Measurements from ENCODE around the gene MTERF2. TPM values are rescaled to one million over a fixed set of nuclear protein-coding genes. Genes with fewer than 3 reads are reported as not detected.

MTERF2 gene
- total and polyA plus RNA-seq, 10 of the 15 experiments (the other 5 are each of a cell fraction or from before 2014, with no cell fraction given), result 2.1 to 9.8 (median 6.7) TPM

DNA sequence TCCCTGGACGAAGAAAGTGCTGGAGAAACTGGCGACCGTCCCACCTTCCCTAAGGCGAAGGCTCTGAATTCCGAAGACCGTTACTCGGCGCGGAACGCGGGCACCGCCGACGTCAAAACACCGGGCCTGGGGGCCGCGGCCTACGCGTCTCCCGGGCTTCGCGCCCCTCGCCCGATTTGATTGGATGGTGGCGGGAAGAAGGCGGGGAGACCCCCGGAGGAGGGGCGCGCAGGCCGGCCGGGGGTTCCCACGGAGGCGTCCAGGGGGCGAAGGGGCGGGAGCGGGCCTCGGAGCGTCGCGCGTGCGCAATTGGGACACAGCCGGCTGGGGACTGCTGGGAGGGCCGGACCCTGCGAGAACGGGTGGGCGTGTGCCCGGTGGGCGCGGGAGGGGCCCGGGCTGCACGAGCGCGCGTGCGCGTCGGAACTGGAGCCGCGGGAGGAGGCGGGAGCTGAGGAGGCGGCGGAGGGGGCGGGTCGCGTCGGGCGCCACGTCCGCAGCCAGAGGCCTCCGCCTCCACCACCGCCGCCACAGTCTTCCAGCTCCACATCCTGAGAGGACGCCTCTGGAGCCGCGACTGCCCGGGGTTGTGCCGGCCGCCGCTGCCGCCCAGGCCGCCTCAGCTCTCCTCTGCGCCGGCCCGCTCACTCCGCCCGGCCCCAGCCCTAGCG lies 31.4 kb downstream of the MTERF2 start, which contains the start of gene TMEM263 (continued):
- TF ChIP-seq TCF12 (IDR thresholded peaks at IDR 0.05; ENCODE audit: low read depth, low read length), result peak; percentile 51; the same call in 1 of the 2 replicates
- TF ChIP-seq, protein P1, sequence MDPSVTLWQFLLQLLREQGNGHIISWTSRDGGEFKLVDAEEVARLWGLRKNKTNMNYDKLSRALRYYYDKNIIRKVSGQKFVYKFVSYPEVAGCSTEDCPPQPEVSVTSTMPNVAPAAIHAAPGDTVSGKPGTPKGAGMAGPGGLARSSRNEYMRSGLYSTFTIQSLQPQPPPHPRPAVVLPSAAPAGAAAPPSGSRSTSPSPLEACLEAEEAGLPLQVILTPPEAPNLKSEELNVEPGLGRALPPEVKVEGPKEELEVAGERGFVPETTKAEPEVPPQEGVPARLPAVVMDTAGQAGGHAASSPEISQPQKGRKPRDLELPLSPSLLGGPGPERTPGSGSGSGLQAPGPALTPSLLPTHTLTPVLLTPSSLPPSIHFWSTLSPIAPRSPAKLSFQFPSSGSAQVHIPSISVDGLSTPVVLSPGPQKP (IDR thresholded peaks at IDR 0.05; ENCODE audit: low read depth, low read length), result no peak
- TF ChIP-seq MTA2 (IDR thresholded peaks at IDR 0.05; ENCODE audit: low read depth), result no peak
- peak; percentile 4; the same call in 1 of the 2 replicates for TF ChIP-seq CREM (IDR thresholded peaks at IDR 0.05; ENCODE audit: low read depth)
- TF ChIP-seq TAF1 (IDR thresholded peaks at IDR 0.05; ENCODE audit: borderline replicate concordance, low read depth, low read length), result peak; percentile 68; the same call in 1 of the 2 replicates
- TF ChIP-seq HDGF (IDR thresholded peaks at IDR 0.05), result 0 out of 2 replicates have a peak, but pooled peaks have one; percentile 58
- 0 out of 2 replicates have a peak, but pooled peaks have one; percentile 12 for TF ChIP-seq SIN3A (IDR thresholded peaks at IDR 0.05; ENCODE audit: low read depth, low read length)
- TF ChIP-seq, protein P2, sequence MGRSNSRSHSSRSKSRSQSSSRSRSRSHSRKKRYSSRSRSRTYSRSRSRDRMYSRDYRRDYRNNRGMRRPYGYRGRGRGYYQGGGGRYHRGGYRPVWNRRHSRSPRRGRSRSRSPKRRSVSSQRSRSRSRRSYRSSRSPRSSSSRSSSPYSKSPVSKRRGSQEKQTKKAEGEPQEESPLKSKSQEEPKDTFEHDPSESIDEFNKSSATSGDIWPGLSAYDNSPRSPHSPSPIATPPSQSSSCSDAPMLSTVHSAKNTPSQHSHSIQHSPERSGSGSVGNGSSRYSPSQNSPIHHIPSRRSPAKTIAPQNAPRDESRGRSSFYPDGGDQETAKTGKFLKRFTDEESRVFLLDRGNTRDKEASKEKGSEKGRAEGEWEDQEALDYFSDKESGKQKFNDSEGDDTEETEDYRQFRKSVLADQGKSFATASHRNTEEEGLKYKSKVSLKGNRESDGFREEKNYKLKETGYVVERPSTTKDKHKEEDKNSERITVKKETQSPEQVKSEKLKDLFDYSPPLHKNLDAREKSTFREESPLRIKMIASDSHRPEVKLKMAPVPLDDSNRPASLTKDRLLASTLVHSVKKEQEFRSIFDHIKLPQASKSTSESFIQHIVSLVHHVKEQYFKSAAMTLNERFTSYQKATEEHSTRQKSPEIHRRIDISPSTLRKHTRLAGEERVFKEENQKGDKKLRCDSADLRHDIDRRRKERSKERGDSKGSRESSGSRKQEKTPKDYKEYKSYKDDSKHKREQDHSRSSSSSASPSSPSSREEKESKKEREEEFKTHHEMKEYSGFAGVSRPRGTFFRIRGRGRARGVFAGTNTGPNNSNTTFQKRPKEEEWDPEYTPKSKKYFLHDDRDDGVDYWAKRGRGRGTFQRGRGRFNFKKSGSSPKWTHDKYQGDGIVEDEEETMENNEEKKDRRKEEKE (IDR thresholded peaks at IDR 0.05), result 0 out of 2 replicates have a peak, but pooled peaks have one; percentile 34
- TF ChIP-seq WRNIP1 (IDR thresholded peaks at IDR 0.05; ENCODE audit: borderline replicate concordance, low read depth, low read length), result no peak
- no peak for TF ChIP-seq KDM1A (IDR thresholded peaks at IDR 0.05; ENCODE audit: borderline replicate concordance)
- TF ChIP-seq ETV6 (conservative IDR thresholded peaks at IDR 0.05 in 1 of 2, IDR thresholded peaks at IDR 0.05 in 1 of 2; ENCODE audit: borderline replicate concordance in 1 of 2, low read depth in 1 of 2), result no peak
- TF ChIP-seq SPI1 (IDR thresholded peaks at IDR 0.05; ENCODE audit: borderline replicate concordance, insufficient read depth, low read depth, low read length), result no peak
- TF ChIP-seq PAX5 (IDR thresholded peaks at IDR 0.05; ENCODE audit: borderline replicate concordance, low read depth, low read length), result no peak
- 0 out of 2 replicates have a peak, but pooled peaks have one; percentile 27 for TF ChIP-seq EED (IDR thresholded peaks at IDR 0.05; ENCODE audit: low read depth)
- peak; percentile 56; the same call in 1 of the 2 replicates for TF ChIP-seq ZNF217 (IDR thresholded peaks at IDR 0.05)
- TF ChIP-seq, protein P3, sequence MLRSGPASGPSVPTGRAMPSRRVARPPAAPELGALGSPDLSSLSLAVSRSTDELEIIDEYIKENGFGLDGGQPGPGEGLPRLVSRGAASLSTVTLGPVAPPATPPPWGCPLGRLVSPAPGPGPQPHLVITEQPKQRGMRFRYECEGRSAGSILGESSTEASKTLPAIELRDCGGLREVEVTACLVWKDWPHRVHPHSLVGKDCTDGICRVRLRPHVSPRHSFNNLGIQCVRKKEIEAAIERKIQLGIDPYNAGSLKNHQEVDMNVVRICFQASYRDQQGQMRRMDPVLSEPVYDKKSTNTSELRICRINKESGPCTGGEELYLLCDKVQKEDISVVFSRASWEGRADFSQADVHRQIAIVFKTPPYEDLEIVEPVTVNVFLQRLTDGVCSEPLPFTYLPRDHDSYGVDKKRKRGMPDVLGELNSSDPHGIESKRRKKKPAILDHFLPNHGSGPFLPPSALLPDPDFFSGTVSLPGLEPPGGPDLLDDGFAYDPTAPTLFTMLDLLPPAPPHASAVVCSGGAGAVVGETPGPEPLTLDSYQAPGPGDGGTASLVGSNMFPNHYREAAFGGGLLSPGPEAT (IDR thresholded peaks at IDR 0.05; ENCODE audit: low read depth), result 0 out of 2 replicates have a peak, but pooled peaks have one; percentile 21
- TF ChIP-seq, protein P4, sequence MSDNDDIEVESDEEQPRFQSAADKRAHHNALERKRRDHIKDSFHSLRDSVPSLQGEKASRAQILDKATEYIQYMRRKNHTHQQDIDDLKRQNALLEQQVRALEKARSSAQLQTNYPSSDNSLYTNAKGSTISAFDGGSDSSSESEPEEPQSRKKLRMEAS (IDR thresholded peaks at IDR 0.05; ENCODE audit: low read depth, low read length), result 0 out of 2 replicates have a peak, but pooled peaks have one; percentile 36
- peak; percentile 88 for TF ChIP-seq POLR2AphosphoS5 (IDR thresholded peaks at IDR 0.05; ENCODE audit: low read length)
- TF ChIP-seq PAX8 (IDR thresholded peaks at IDR 0.05), result no peak
- TF ChIP-seq CHD1 (IDR thresholded peaks at IDR 0.05; ENCODE audit: low read depth, low read length), result 0 out of 2 replicates have a peak, but pooled peaks have one; percentile 58
- no peak for TF ChIP-seq HDAC6 (IDR thresholded peaks at IDR 0.05; ENCODE audit: unreplicated experiment)
- no peak for TF ChIP-seq FOS (IDR thresholded peaks at IDR 0.05; ENCODE audit: borderline replicate concordance, extremely low read depth, insufficient read length)
- peak; percentile 95 for TF ChIP-seq POLR2A (IDR thresholded peaks at IDR 0.05; ENCODE audit: low read depth, low read length)
- peak; percentile 72 for TF ChIP-seq NBN (IDR thresholded peaks at IDR 0.05)

Measured in GM12878 (cell line).